GM18951 (cell line): ENCODE data around the gene KIAA0040.

Experiments
- POLR2A ChIP-seq: IDR thresholded peaks from 4 replicates; pipeline ENCODE4 v1.6.1; 2011; ENCODE audit warnings: mild to moderate bottlenecking; ENCODE audit not compliant: insufficient read length, insufficient read depth; ENCODE audit errors: extremely low read depth
- in situ Hi-C: fragments of 300-500 bp; cut with MboI; formaldehyde crosslinking; loops from one replicate; pipeline ENCODE4 v1.12.0; 2022; ENCODE audit warnings: low sequenced_read_pairs, mixed read lengths, inconsistent platforms; ENCODE audit not compliant: unreplicated experiment

KIAA0040 gene

DNA sequence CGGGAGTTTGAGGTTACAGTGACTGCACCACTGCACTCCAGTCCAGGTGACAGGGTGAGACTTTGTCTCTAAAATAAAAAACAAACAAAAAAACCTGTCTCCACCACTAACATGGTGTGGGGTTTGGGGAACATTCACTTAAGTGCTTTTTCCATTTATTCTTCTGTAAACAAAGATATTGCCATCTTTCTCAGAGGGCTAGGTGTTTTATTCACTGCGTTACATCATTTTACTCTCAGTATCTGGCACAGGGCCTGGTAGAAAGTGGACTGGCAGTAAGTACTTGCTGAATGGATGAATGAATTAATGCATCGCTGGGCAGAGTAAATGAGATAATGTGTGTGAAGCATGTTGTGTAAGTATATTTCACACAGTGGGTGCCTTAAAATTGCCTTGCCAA is 20.1 kb downstream of the KIAA0040 start:
- in situ Hi-C loops = no loop called here

DNA sequence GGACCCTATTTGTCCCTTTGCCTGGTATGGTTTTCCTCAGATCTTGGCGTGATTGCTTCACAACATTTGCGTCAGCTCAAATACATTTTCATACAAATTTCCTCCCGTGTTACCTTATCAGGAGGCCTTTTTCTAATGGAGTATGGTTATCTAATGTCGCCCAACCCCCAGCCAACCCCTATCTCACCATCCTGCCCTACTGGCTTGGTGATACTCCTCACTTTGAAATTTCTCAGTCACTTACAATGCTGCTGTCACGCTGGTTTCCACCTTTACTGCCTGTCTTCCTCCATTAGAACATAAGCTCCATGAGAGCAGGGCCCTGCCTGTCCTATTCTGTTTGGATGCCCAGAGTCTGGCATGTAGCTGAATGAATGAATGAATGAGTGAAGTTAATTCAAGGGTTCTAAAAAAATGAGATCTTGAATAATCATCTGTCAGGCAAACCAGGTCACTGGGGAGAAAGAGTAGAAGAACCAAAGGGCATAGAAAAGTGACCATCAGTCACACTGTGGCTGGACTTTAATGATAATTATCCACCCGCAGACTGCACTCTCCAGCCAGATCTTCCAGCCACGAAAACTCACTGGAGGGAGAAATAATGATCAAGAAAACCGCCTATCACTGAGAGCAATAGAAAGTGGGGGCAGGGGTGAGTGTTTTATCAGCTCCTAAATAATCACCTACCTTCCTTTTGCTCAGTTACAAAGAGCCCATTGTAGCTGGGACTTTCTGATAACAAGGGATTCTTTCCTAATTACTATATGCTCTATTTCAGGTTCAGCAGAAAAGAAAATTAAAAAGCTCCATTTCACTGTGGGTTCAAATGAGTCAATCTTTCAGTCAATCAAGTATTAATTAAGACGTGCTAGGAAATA is 21.3 kb downstream of the KIAA0040 start:
- TF ChIP-seq POLR2A = no peak
- in situ Hi-C loops = no loop called here

More for the DNA sequence above, 20.1 kb downstream of the KIAA0040 start:
- no peak for TF ChIP-seq POLR2A

DNA sequence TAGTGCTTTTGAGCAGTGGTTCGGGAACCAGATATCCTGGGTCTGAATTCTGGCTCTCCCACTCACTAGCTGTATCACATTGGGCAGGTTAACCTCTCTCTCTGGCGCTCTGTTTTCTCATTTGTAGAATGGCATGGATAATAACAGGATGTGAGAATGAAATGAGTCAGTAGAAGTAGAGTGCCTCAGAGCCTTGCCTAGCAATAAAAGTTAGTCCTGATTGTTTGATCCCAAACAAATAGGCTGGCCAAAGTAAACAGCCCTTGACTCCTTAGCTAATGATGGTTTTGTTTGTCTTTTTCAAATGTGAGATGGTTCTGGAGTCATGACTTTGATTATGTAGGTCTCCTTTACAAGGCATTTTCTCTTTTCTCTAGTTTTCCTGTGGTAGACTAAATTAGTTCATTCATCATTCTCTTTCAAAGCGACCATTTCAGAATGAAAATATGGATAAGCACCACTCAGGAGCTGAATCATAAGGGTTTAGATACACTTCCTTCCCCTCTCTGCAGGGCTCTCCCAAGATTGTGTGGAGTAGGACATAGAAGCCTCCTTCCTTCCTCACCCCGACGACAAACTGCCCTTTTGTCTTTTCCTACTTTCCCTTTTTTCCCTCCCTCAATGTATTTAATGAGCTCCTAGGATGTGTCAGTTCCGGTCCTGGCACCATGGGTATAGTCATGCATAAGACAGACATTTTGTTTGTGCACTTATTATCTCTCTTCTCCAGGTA is 23.1 kb downstream of the KIAA0040 start:
- in situ Hi-C loops = no loop called here
- no peak for TF ChIP-seq POLR2A

DNA sequence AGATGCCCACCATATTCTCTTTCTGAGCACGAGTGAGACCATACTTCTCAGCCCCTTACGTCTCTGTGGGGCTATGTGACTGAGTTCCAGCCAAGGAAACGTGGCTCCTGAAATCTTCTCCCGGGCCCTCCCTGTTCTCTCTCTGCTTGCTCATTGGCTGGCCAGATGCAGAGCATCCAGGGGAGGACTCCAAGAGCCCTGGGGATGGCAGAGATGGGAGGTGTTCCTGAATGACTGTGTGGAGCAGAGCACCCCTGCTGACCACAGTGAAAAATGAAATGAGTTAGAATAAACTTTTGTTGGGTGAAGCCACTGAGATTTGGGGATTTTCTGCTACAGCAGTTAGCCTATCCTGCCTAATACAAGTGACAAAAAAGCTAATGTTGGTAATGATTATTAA is 23.8 kb downstream of the KIAA0040 start:
- no peak for TF ChIP-seq POLR2A
- in situ Hi-C loops = no loop called here

DNA sequence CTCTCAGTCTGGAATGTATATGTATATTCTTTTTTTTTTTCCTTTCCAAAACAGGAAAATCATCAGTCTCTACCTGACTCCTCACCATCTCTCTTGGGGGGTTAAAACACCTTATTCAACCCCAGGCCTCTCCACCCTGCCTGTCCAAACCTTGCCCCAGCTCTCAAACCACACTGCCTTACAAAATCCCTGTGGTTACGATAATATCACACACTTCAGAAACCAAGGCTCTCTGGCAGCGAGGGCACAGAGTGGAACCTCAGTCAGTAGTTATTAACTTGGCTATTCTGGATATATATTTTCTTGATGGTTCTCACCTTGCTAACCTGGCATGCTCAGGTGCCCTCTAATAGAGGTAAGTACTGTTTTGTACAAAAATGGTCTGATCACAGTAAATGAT is 24.7 kb downstream of the KIAA0040 start:
- TF ChIP-seq POLR2A = no peak
- in situ Hi-C loops = no loop called here

DNA sequence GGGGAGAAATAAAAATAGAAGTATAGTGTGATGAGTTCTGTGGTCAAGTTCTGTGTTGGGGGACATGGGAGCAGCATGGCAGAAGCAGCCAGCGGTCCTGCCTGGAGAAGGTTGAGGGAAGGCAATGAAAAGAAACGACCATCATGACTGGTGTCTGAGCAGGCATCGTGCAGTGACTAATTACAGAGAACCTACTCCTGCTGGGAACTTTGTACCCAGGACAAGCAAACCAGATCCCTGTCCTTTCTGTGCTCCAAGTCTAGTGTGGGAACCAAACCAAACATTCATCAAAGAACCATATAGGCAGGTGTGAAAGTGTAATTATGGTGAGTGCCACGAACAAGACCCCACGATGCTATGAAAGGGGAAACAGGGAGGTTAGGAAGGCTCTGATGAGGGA is 25.8 kb downstream of the KIAA0040 start:
- in situ Hi-C loops = no loop called here
- no peak for TF ChIP-seq POLR2A

DNA sequence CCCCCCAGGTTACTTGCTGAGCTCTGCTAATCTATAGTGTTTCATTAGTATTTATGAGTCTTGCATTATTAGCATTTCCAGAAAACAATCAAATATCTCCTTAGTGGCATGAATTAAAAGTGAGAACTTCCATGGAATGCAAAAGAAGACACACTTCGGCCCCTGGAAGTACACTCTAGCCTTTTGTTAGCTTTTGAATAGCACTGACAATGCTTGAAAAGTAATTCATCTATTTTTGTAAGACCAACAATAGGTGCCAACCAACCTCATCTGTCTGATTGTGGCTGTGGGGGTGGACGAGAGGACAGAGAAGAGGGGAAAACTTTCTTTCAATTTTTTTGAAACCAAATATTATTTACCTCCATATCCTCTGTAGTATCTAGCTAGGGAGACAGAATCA is 27.8 kb downstream of the KIAA0040 start:
- in situ Hi-C loops = no loop called here

DNA sequence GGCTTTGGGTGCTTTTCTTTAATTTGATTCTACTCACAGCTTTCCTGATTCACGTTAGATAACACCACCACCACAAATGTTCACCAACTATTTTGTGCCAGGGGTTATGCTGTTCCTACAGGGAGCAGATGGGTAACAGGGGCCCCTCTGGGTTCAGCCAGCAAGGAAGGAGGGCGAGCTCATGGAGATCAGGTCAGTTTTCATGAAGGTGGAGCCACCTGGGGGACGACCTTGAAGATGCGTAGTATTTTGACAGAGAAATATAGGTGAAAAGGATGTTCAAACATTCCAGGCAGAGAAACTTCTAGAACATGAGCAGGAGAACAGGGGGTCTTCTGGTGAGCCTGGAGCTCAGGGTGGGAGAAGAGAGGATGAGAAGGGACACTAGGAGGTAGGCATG is 28.9 kb downstream of the KIAA0040 start:
- in situ Hi-C loops = no loop called here
- TF ChIP-seq POLR2A = no peak

More for the DNA sequence above, 27.8 kb downstream of the KIAA0040 start:
- TF ChIP-seq POLR2A = no peak

DNA sequence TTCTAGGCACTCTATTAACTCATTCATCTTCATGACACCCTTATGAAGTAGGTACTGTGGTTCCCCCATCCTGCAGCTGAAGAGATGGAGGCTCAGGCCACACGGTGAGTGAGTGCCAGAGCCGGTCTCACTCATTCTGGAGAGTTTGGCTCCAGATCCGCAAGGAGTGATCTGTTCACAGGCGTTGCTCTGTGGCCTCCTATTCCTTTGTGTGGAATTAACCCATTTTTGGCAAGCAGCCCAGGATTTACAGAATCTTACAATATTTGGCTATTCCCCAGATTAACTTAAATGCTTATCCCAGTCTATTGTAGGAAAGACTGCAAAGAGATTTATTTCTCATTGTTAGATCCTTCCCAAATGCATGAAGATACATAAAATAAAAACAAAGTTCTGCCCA is 29.6 kb downstream of the KIAA0040 start:
- no peak for TF ChIP-seq POLR2A
- in situ Hi-C loops = no loop called here

DNA sequence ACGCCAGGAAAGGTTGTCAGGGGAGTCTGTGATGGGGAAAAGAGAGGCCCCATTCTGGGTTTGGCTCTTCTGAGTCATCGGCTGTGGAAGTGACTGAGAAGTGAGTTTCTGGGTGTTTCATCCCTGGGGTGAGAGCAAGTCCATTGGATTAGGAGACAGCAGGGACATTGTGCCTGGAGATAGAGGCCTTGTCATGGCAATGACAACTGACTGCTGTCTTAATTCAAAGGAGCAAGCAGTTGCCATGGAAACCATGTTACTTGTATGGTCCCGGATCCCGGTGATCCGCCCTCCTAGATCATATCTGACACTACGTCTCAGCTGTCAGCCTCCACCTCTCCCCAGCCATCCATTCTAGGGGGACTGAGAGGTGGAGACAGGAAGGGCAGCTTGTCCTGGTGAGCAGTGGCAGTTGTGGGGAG is 34.4 kb downstream of the KIAA0040 start:
- in situ Hi-C loops = no loop called here

DNA sequence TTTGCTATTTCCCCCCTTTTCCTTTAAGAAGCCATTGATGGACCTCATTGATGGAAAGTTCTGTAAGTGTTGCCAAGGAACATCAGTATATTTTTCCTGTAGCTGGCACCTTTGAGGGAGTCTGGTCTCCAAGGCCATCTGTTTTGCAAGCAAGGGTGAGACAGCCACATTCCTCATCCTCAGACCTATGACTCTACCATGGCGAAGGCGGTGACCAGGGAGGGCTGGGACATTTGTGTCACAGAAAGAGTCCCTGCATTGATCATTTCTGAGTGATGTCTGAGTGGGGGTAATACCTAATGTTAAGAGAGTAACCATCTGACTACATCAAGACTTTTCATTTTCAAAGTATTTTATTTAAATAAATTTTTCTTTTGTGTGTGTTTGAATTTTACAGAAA is 35.4 kb downstream of the KIAA0040 start:
- no peak for TF ChIP-seq POLR2A
- in situ Hi-C loops = no loop called here

More for the DNA sequence above, 34.4 kb downstream of the KIAA0040 start:
- no peak for TF ChIP-seq POLR2A

DNA sequence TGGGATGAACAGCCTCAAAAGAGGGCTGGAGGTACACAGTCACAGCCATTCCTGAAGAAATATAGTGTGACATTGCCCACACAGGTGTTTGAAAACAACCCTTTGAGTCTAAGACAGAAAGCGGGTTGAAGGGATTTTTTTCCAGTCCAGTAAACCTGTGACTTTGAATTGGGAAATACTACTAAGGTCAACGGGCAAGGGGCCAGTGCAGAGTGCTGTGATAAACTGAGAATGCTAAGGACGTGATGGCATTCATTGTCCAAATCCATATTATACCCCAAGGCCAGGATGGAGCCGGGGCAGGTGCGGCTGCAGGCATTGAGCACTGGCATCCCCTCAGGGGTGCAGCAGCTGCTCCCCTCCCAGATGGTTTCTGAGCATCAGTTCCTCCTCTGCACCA is 36.6 kb downstream of the KIAA0040 start:
- TF ChIP-seq POLR2A = no peak
- in situ Hi-C loops = no loop called here

DNA sequence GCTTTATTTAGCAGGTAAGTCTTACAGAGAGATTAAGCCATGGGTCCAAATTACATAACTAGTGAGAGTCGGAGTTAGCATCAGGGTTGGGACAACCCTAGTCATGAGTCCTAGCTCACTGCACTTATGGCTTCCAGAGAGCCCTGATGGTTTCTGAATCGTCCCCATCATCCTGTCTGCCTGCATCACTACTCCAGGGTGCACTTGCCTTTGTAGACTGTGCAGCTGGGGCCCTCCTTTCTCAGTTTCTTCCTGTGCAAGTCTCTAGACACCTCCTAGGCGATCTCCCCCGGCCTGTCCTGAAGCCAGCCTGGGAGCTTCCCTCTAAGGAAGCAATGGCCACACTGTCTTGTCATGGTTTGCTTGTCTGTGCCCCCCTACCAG is 37.1 kb downstream of the KIAA0040 start:
- no peak for TF ChIP-seq POLR2A
- in situ Hi-C loops = no loop called here

DNA sequence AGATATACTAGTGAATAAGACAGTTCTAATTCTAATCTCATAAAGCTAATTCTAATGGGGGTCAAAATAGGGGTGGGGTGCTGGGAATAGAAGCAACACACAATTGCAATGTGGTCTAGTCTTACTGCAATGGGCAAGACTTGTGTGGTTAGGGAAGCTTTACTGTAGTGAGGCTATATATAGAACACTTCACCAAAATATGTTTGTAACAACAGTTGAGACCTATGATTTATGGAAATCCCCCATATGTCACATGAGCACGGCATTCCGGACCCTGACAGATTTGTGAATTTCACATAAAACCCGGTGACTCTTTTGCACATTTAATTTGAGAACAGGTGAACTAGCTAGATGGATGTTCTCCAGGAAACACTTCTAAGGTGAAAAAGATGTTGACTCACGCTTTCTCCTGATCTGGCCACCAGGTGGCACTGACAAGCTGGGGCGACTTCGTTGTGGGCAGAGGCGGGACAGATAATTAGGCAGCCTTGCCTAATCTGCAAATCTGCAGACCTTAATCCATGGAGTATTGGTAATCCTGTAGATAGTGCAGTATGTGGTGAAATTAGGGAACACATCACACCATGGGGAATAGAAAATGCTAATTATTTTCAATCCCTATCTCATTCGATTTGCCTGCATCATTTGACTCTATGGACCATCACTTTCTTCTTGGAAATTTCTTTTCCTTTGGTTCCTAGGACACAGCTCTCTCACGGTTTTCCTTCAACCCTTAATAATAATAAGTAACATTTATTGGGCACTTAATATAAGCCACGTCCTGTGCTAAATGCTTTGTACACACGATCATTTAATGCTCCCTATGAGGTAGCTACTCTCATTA is 37.7 kb downstream of the KIAA0040 start:
- TF ChIP-seq POLR2A = no peak
- in situ Hi-C loops = no loop called here
